PC-9 (cell line): ENCODE measurements around the gene TSNAX. TPM values are rescaled to one million over a fixed set of nuclear protein-coding genes. Genes with fewer than 3 reads are reported as not detected.

Experiments
- BruUV-seq: library from RNA; stranded (reverse); fragments of 400-500 nt; replicated peaks from 2 replicates; lab custom pipeline; 2021; lab: Mats Ljungman, UMichigan
- CTCF ChIA-PET: fragments of 300-600 bp; sonication (Branson Sonifier 250); formaldehyde crosslinking; loops from one replicate; lab custom pipeline; 2022; ENCODE audit warnings: antibody characterized with exemption; lab: Charles Lee
- POLR2A ChIA-PET: fragments of 300-600 bp; sonication (Branson Sonifier 250); formaldehyde crosslinking; loops from one replicate; lab custom pipeline; 2022; ENCODE audit warnings: antibody characterized with exemption; ENCODE audit not compliant: unreplicated experiment; lab: Charles Lee
- DNase-seq, 2 experiments: peaks; one replicate each; pipeline versions ENCODE4 v3.0.0 to v3.0.0-alpha.2; 2015 to 2022; ENCODE audit warnings: mixed read lengths in 1 of 2
- H2AFZ ChIP-seq: fragments of 200-600 bp; sonication (generic); 2 replicates; pipeline ENCODE4 v1.8.1; 2017; ENCODE audit warnings: antibody characterized with exemption
- H3F3A ChIP-seq: fragments of 200-600 bp; sonication (generic); 2 replicates; pipeline ENCODE4 v1.8.1; 2017; ENCODE audit warnings: antibody characterized with exemption, mild to moderate bottlenecking, low read depth; ENCODE audit not compliant: insufficient read depth
- H3K27ac ChIP-seq: fragments of 200-600 bp; sonication (generic); 2 replicates; pipeline ENCODE4 v1.6.1; 2016; ENCODE audit warnings: mixed run types
- H3K27me3 ChIP-seq: fragments of 200-600 bp; sonication (generic); 2 replicates; pipeline ENCODE4 v1.6.1; 2016; ENCODE audit warnings: low read depth, mixed run types; ENCODE audit not compliant: insufficient read depth
- H3K36me3 ChIP-seq: fragments of 200-600 bp; sonication (generic); 2 replicates; pipeline ENCODE4 v1.6.1; 2016; ENCODE audit warnings: low read depth, mixed run types
- H3K4me1 ChIP-seq: fragments of 200-600 bp; sonication (generic); replicated peaks from 2 replicates; pipeline ENCODE4 v1.6.1; 2016; ENCODE audit warnings: mixed run types; ENCODE audit not compliant: insufficient read depth
- H3K4me2 ChIP-seq: fragments of 200-600 bp; sonication (generic); 2 replicates; pipeline ENCODE4 v1.6.1; 2017; ENCODE audit warnings: mixed run types
- H3K4me3 ChIP-seq: fragments of 200-600 bp; sonication (generic); 2 replicates; pipeline ENCODE4 v1.6.1; 2016; ENCODE audit warnings: mixed run types
- H3K79me2 ChIP-seq: fragments of 200-600 bp; sonication (generic); 2 replicates; pipeline ENCODE4 v1.6.1; 2017; ENCODE audit warnings: low read depth, mixed run types
- H3K9me2 ChIP-seq: fragments of 200-600 bp; sonication (generic); 2 replicates; pipeline ENCODE4 v1.8.1; 2017; ENCODE audit warnings: mild to moderate bottlenecking; ENCODE audit not compliant: insufficient read depth
- H3K9me3 ChIP-seq: fragments of 200-600 bp; sonication (generic); 2 replicates; pipeline ENCODE4 v1.8.1; 2016; ENCODE audit warnings: low read depth; ENCODE audit not compliant: insufficient read depth
- H4K20me1 ChIP-seq: fragments of 200-600 bp; sonication (generic); 2 replicates; pipeline ENCODE4 v1.8.1; 2017; ENCODE audit not compliant: insufficient read depth
- CTCF ChIP-seq: fragments of 200-600 bp; sonication (generic); conservative IDR thresholded peaks from 2 replicates; pipeline ENCODE4 v1.6.1; 2017; ENCODE audit warnings: mixed run types, antibody characterized with exemption, mild to moderate bottlenecking, moderate library complexity
- EZH2 ChIP-seq: fragments of 200-600 bp; sonication (generic); IDR thresholded peaks from 2 replicates; pipeline ENCODE4 v1.8.0; 2017; ENCODE audit warnings: antibody characterized with exemption, low read depth
- intact Hi-C: fragments of 100-400 bp; cut with micrococcal nuclease; formaldehyde crosslinking; loops from one replicate; pipeline ENCODE4 v1.10.0; 2022; ENCODE audit not compliant: unreplicated experiment
- total RNA-seq: library from RNA; stranded (reverse); gene quantifications from 2 replicates; pipeline ENCODE4 v1.2.3, GENCODE V29; 2021

Gene TSNAX
- total RNA-seq, 1 experiment from 2014 or later = 32.1 TPM

DNA sequence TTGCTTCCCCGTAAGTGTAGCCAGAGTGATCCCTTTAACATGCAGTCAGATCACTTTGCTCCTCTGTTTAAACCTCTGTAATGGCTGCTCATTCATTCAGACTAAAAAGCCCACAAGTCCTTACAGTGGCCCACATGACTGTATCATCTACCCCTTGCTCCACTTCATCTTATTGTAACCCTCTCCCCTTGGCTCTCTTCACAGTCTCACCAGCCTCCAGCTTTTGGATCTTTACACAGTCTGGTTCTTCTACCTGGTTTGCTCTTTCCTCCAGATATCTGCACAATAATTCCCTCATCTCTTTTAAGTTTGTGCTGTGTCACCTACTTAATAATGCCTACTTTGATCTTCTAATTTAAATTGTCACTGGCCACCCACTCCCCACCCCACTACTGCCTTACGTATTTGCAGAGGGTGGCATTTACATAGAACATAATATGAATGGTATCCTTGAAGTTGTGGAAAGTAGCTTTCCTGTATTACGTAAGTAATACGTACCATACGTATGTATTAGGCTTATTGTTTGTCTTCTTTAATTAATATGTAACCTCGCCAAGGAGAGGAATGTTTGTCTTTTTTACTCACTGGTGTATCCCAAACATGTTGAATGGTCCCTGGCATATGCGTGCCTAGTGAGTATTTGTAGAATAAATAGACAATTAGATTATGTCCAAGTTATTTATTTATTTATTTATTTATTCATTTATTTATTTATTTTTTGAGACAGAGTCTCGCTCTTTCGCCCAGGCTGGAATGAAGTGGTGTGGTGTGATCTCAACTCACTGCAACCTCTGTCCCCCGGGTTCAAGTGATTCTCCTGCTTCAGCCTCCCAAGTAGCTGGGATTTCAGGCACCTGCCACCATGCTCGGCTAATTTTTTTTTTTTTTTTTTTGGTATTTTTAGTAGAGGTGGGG is 48.6 kb downstream of the TSNAX start:
- Histone ChIP-seq H3K27me3 (no peaks in the 10 kb centered on the region), H3K4me1 (no peaks in the 10 kb centered on the region), H3K27ac (no peak overlapping the region), H3K9me2 (no peaks in the 10 kb centered on the region), H2AFZ (no peak overlapping the region), H4K20me1 (no peaks in the 10 kb centered on the region), H3K4me3 (no peak overlapping the region), H3K79me2 (no peaks in the 10 kb centered on the region), H3K9me3 (no peaks in the 10 kb centered on the region), H3K4me2 (no peak overlapping the region), H3K36me3 (no peaks in the 10 kb centered on the region), H3F3A (no peaks in the 10 kb centered on the region)
- TF ChIP-seq EZH2 (no peak), CTCF (no peak)
- intact Hi-C loops = no loop called here
- POLR2A ChIA-PET = no interaction called here
- CTCF ChIA-PET = no interaction called here
- DNase-seq = no peak
- BruUV-seq = no TSS peak

DNA sequence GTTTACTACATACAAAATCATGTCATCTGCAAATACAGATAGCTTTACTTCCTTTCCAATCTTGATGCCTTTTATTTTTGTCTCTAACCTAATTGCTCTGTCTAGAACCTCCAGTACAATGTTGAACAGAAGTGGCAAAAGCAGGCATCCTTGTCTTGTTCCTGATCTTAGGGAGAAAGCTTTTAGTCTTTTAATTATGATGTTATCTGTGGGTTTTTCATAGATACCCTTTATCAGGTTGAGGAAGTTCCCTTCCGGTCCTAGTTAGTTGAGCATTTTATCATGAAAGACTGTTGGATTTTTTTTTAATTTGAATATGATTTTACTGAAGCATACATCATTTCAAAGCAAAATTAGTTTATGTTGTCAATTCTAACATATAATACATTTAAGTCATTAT is 52.4 kb downstream of the TSNAX start:
- no peaks in the 10 kb centered on the region for H3K4me1 ChIP-seq
- intact Hi-C loops = no loop called here
- CTCF ChIA-PET = no interaction called here
- BruUV-seq = no TSS peak
- POLR2A ChIA-PET = no interaction called here
- H3K27me3 ChIP-seq = no peaks in the 10 kb centered on the region
- H3K79me2 ChIP-seq = no peaks in the 10 kb centered on the region
- no peak overlapping the region for H3K4me3 ChIP-seq
- H3F3A ChIP-seq = no peaks in the 10 kb centered on the region
- H3K27ac ChIP-seq = no peak overlapping the region
- no peak overlapping the region for H3K4me2 ChIP-seq
- H3K9me3 ChIP-seq = no peaks in the 10 kb centered on the region
- H3K9me2 ChIP-seq = no peaks in the 10 kb centered on the region
- no peaks in the 10 kb centered on the region for H3K36me3 ChIP-seq
- no peaks in the 10 kb centered on the region for H4K20me1 ChIP-seq
- DNase-seq = no peak
- H2AFZ ChIP-seq = no peak overlapping the region
- no peak for TF ChIP-seq CTCF
- TF ChIP-seq EZH2 = no peak

GRCh38 chr1:231581859-231582258 is 53.4 kb downstream of the TSNAX start:
- H3K36me3 ChIP-seq = no peaks in the 10 kb centered on the region
- POLR2A ChIA-PET = no interaction called here
- intact Hi-C loops = no loop called here
- CTCF ChIA-PET = no interaction called here
- no peaks in the 10 kb centered on the region for H4K20me1 ChIP-seq
- H3K9me2 ChIP-seq = no peaks in the 10 kb centered on the region
- no peak overlapping the region for H2AFZ ChIP-seq
- H3K4me1 ChIP-seq = no peaks in the 10 kb centered on the region
- no peak overlapping the region for H3K4me2 ChIP-seq
- H3K27me3 ChIP-seq = no peaks in the 10 kb centered on the region
- no peaks in the 10 kb centered on the region for H3F3A ChIP-seq
- H3K27ac ChIP-seq = no peak overlapping the region
- BruUV-seq = no TSS peak
- H3K9me3 ChIP-seq = no peaks in the 10 kb centered on the region
- H3K4me3 ChIP-seq = no peak overlapping the region
- no peak for DNase-seq
- no peak for TF ChIP-seq CTCF
- TF ChIP-seq EZH2 = no peak
- H3K79me2 ChIP-seq = no peaks in the 10 kb centered on the region
